SIG-M5 treated with dmso at 0.1 percent for 504 hours (cell line): Measurements from ENCODE around the gene IMMP2L.

Source experiments
- DNase-seq: peaks from one replicate; lab custom pipeline; 2025; ENCODE audit not compliant: unreplicated experiment; lab: John Stamatoyannopoulos, UW

The IMMP2L gene

GRCh38 chr7:111400088-111400487 is 162.2 kb downstream of the IMMP2L start:
- DNase-seq: no peak

- no peak for DNase-seq
These were observed 167.4 kb downstream of the IMMP2L start for GRCh38 chr7:111394891-111395290.

- no peak for DNase-seq
These were observed 169.1 kb downstream of the IMMP2L start for GRCh38 chr7:111393011-111393754.

- no peak for DNase-seq
These were observed 170.0 kb downstream of the IMMP2L start for GRCh38 chr7:111392294-111392693.

- no peak for DNase-seq
These were observed 172.3 kb downstream of the IMMP2L start for GRCh38 chr7:111390000-111390399.

- no peak for DNase-seq
These were observed 173.4 kb downstream of the IMMP2L start for GRCh38 chr7:111388912-111389311.

GRCh38 chr7:111388016-111388415 is 174.3 kb downstream of the IMMP2L start:
- DNase-seq: no peak

- DNase-seq: no peak
These were observed 178.0 kb downstream of the IMMP2L start for GRCh38 chr7:111384065-111384891.

GRCh38 chr7:111383133-111383532 is 179.2 kb downstream of the IMMP2L start:
- no peak for DNase-seq

GRCh38 chr7:111381590-111381989 is 180.7 kb downstream of the IMMP2L start:
- no peak for DNase-seq

GRCh38 chr7:111380945-111381344 is 181.3 kb downstream of the IMMP2L start:
- DNase-seq: no peak

GRCh38 chr7:111374027-111374426 is 188.3 kb downstream of the IMMP2L start:
- DNase-seq: no peak

- DNase-seq: no peak
These were observed 190.9 kb downstream of the IMMP2L start for GRCh38 chr7:111371437-111371836.

GRCh38 chr7:111370002-111370401 is 192.3 kb downstream of the IMMP2L start:
- no peak for DNase-seq

- no peak for DNase-seq
These were observed 193.8 kb downstream of the IMMP2L start for GRCh38 chr7:111368381-111369065.

GRCh38 chr7:111364413-111364812 is 197.9 kb downstream of the IMMP2L start:
- no peak for DNase-seq

GRCh38 chr7:111363099-111363498 is 199.2 kb downstream of the IMMP2L start:
- DNase-seq: no peak

- no peak for DNase-seq
These were observed 199.7 kb downstream of the IMMP2L start for GRCh38 chr7:111362506-111363054.

GRCh38 chr7:111358915-111359314 is 203.4 kb downstream of the IMMP2L start:
- no peak for DNase-seq

- DNase-seq: peak; percentile 14
These were observed 204.6 kb downstream of the IMMP2L start for GRCh38 chr7:111357691-111358090.

- no peak for DNase-seq
These were observed 205.4 kb downstream of the IMMP2L start for GRCh38 chr7:111356941-111357340.
